H1 (cell line): ENCODE measurements around the gene GDPD1. TPM values are rescaled to one million over a fixed set of nuclear protein-coding genes. Genes with fewer than 3 reads are reported as not detected.

Experiments used
- CTCF ChIA-PET: fragments of 300-600 bp; sonication (Branson Sonifier 250); formaldehyde crosslinking; loops from one replicate; lab custom pipeline; 2021; ENCODE audit not compliant: partially characterized antibody; lab: Charles Lee
- POLR2A ChIA-PET: fragments of 300-600 bp; sonication (Branson Sonifier 250); formaldehyde crosslinking; loops from one replicate; lab custom pipeline; 2021; ENCODE audit warnings: inconsistent platforms; ENCODE audit not compliant: partially characterized antibody; lab: Charles Lee
- DNase-seq, 2 experiments: peaks; one replicate each; pipeline versions ENCODE4 v3.0.0 to v3.0.0-alpha.2; 2010 to 2022; ENCODE audit warnings: low spot score in 2 of 2, low read depth in 1 of 2, mixed read lengths in 1 of 2
- FAIRE-seq: peaks from 2 replicates; lab custom pipeline; 2011; peaks lifted over from hg19 to GRCh38; lab: Jason Lieb, UNC
- H2AFZ ChIP-seq: 2 replicates; pipeline ENCODE4 v1.8.1; 2012; ENCODE audit warnings: low read length, inconsistent platforms
- H2AK5ac ChIP-seq: 2 replicates; pipeline ENCODE4 v1.6.1; 2013; ENCODE audit warnings: low read depth, low read length
- H2BK120ac ChIP-seq: replicated peaks from 2 replicates; pipeline ENCODE3; 2013; ENCODE audit warnings: low read depth, low read length, inconsistent platforms
- H2BK12ac ChIP-seq: 2 replicates; pipeline ENCODE4 v1.6.1; 2013; ENCODE audit warnings: low read depth, low read length
- H2BK15ac ChIP-seq: 2 replicates; pipeline ENCODE4 v1.6.1; 2013; ENCODE audit warnings: low read length
- H2BK20ac ChIP-seq: 2 replicates; pipeline ENCODE4 v1.6.1; 2013; ENCODE audit warnings: low read length
- H2BK5ac ChIP-seq: 2 replicates; pipeline ENCODE4 v1.6.1; 2013; ENCODE audit warnings: low read depth, low read length
- H3K14ac ChIP-seq: 2 replicates; pipeline ENCODE4 v1.6.1; 2013; ENCODE audit warnings: inconsistent platforms; ENCODE audit not compliant: insufficient read length
- H3K18ac ChIP-seq: 2 replicates; pipeline ENCODE4 v1.6.1; 2013; ENCODE audit warnings: low read length; ENCODE audit errors: extremely low read depth
- H3K23ac ChIP-seq: 2 replicates; pipeline ENCODE4 v1.6.1; 2013; ENCODE audit warnings: inconsistent platforms; ENCODE audit not compliant: insufficient read length
- H3K23me2 ChIP-seq: 2 replicates; pipeline ENCODE4 v1.6.1; 2013; ENCODE audit warnings: low read depth, low read length
- H3K27ac ChIP-seq: 2 replicates; pipeline ENCODE4 v1.6.1; 2011; ENCODE audit warnings: low read depth, low read length, inconsistent platforms
- H3K27me3 ChIP-seq, 4 experiments: replicated peaks in 1 of 4; 1 replicate in 1 of 4; 2 replicates in 3 of 4; pipeline versions ENCODE4 v1.6.1 to v1.8.1; 2011 to 2013; ENCODE audit warnings: low read length in 3 of 4, mild to moderate bottlenecking in 3 of 4, inconsistent platforms in 2 of 4, mixed read lengths in 2 of 4, moderate library complexity in 1 of 4; ENCODE audit not compliant: control insufficient read depth in 3 of 4, insufficient read depth in 3 of 4; ENCODE audit errors: extremely low read depth in 1 of 4
- H3K36me3 ChIP-seq, 4 experiments: 2 replicates each; pipeline versions ENCODE4 v1.6.1 to v1.8.1; 2011 to 2013; ENCODE audit warnings: mild to moderate bottlenecking in 4 of 4, low read length in 3 of 4, moderate library complexity in 2 of 4, control low read depth in 1 of 4, inconsistent platforms in 1 of 4; ENCODE audit not compliant: insufficient read depth in 4 of 4, control insufficient read depth in 2 of 4
- H3K4ac ChIP-seq: replicated peaks from 2 replicates; pipeline ENCODE3; 2013; ENCODE audit warnings: low read length, low read depth, mixed read lengths, inconsistent platforms; ENCODE audit not compliant: insufficient read length
- H3K4me1 ChIP-seq, 4 experiments: replicated peaks in 1 of 4; 1 replicate in 1 of 4; 2 replicates in 3 of 4; pipeline versions ENCODE4 v1.6.1 to v1.8.1; 2011 to 2013; ENCODE audit warnings: low read length in 3 of 4, inconsistent platforms in 2 of 4, mixed read lengths in 1 of 4; ENCODE audit not compliant: insufficient read depth in 4 of 4, control insufficient read depth in 3 of 4
- H3K4me2 ChIP-seq, 2 experiments: 2 replicates each; pipeline versions ENCODE4 v1.6.1 to v1.8.1; 2011 to 2013; ENCODE audit warnings: low read depth in 2 of 2, low read length in 2 of 2, control low read depth in 1 of 2, inconsistent platforms in 1 of 2, mild to moderate bottlenecking in 1 of 2; ENCODE audit not compliant: insufficient read depth in 1 of 2
- H3K4me3 ChIP-seq, 4 experiments: fragments of 200-600, 300-600 bp in 1 of 4; sonication (generic), shearing (Covaris generic), sonication (Bioruptor Twin) in 1 of 4; 2 replicates each; pipeline versions ENCODE4 v1.5.1 to v1.8.1; 2011 to 2016; ENCODE audit warnings: low read length in 4 of 4, low read depth in 3 of 4, control low read depth in 2 of 4, inconsistent platforms in 2 of 4, mild to moderate bottlenecking in 2 of 4, mixed read lengths in 1 of 4, moderate library complexity in 1 of 4; ENCODE audit not compliant: insufficient read depth in 2 of 4; ENCODE audit errors: extremely low read depth in 1 of 4
- H3K56ac ChIP-seq: replicated peaks from 2 replicates; pipeline ENCODE3; 2013; ENCODE audit warnings: low read depth, mild to moderate bottlenecking, mixed read lengths, low read length, inconsistent platforms; ENCODE audit not compliant: insufficient read length
- H3K79me1 ChIP-seq: 2 replicates; pipeline ENCODE4 v1.6.1; 2013; ENCODE audit warnings: low read depth, low read length, control low read depth
- H3K79me2 ChIP-seq, 2 experiments: 2 replicates each; pipeline versions ENCODE4 v1.6.1 to v1.8.1; 2012 to 2013; ENCODE audit warnings: low read length in 2 of 2, mild to moderate bottlenecking in 2 of 2, inconsistent platforms in 1 of 2; ENCODE audit not compliant: insufficient read depth in 2 of 2, control insufficient read depth in 1 of 2
- H3K9ac ChIP-seq, 4 experiments: replicated peaks in 1 of 4; 1 replicate in 1 of 4; 2 replicates in 3 of 4; pipeline versions ENCODE4 v1.6.1 to v1.8.1; 2011 to 2013; ENCODE audit warnings: low read depth in 3 of 4, low read length in 3 of 4, control low read depth in 2 of 4, mild to moderate bottlenecking in 2 of 4, moderate library complexity in 2 of 4, inconsistent platforms in 1 of 4; ENCODE audit errors: extremely low read depth in 1 of 4
- H3K9me3 ChIP-seq, 2 experiments: 2 replicates each; pipeline versions ENCODE4 v1.6.1 to v1.8.1; 2012 to 2013; ENCODE audit warnings: mild to moderate bottlenecking in 2 of 2, moderate library complexity in 2 of 2, control low read depth in 1 of 2, inconsistent platforms in 1 of 2, low read depth in 1 of 2, low read length in 1 of 2, mixed read lengths in 1 of 2; ENCODE audit not compliant: insufficient read depth in 2 of 2
- H4K20me1 ChIP-seq, 2 experiments: replicated peaks in 1 of 2; 2 replicates each; pipeline versions ENCODE3 to v1.8.1; 2011 to 2013; ENCODE audit warnings: inconsistent platforms in 2 of 2, low read length in 2 of 2, mild to moderate bottlenecking in 1 of 2; ENCODE audit not compliant: insufficient read depth in 2 of 2, control insufficient read depth in 1 of 2
- H4K5ac ChIP-seq: 2 replicates; pipeline ENCODE4 v1.6.1; 2013; ENCODE audit warnings: low read length, low read depth, mixed read lengths, inconsistent platforms; ENCODE audit not compliant: insufficient read length
- H4K8ac ChIP-seq: 2 replicates; pipeline ENCODE4 v1.8.0; 2013; ENCODE audit warnings: mild to moderate bottlenecking, moderate library complexity, low read length, inconsistent platforms; ENCODE audit not compliant: insufficient read depth; ENCODE audit errors: extremely low read depth
- H4K91ac ChIP-seq: replicated peaks from 2 replicates; pipeline ENCODE3; 2013; ENCODE audit warnings: low read length, mixed read lengths, inconsistent platforms; ENCODE audit not compliant: insufficient read length
- ATF3 ChIP-seq: IDR thresholded peaks from 2 replicates; pipeline ENCODE4 v1.6.1; 2011; ENCODE audit warnings: low read depth, mild to moderate bottlenecking, low read length; ENCODE audit not compliant: insufficient read depth
- BACH1 ChIP-seq: IDR thresholded peaks from 2 replicates; pipeline ENCODE4 v1.6.1; 2012; ENCODE audit warnings: low read length, improper control_type of control experiment
- CBX5 ChIP-seq: fragments of 300-800, 300-1000 bp; sonication (generic); IDR thresholded peaks from 2 replicates; pipeline ENCODE4 v1.7.1; 2016; ENCODE audit warnings: antibody characterized with exemption, low read length, low read depth
- CEBPB ChIP-seq: IDR thresholded peaks from 2 replicates; pipeline ENCODE4 v1.6.1; 2012; ENCODE audit warnings: low read depth, low read length
- CTBP2 ChIP-seq: IDR thresholded peaks from 2 replicates; pipeline ENCODE4 v1.7.0; 2011; ENCODE audit warnings: borderline replicate concordance, mild to moderate bottlenecking, moderate library complexity, mixed read lengths, low read length; ENCODE audit not compliant: insufficient read depth, insufficient read length
- EGR1 ChIP-seq: IDR thresholded peaks from 2 replicates; pipeline ENCODE4 v1.6.1; 2011; ENCODE audit warnings: low read depth, low read length, borderline replicate concordance
- GABPA ChIP-seq: IDR thresholded peaks from 2 replicates; pipeline ENCODE4 v1.6.1; 2011; ENCODE audit warnings: mild to moderate bottlenecking, low read length, moderate library complexity, borderline replicate concordance; ENCODE audit not compliant: insufficient read depth
- GTF2F1 ChIP-seq: IDR thresholded peaks from 2 replicates; pipeline ENCODE4 v1.6.1; 2012; ENCODE audit warnings: low read depth, low read length, improper control_type of control experiment, borderline replicate concordance
- JUND ChIP-seq: IDR thresholded peaks from 2 replicates; pipeline ENCODE4 v1.6.1; 2011; ENCODE audit warnings: mild to moderate bottlenecking, improper control_type of control experiment, low read length
- POLR2AphosphoS5 ChIP-seq: IDR thresholded peaks from 2 replicates; pipeline ENCODE4 v1.6.1; 2011; ENCODE audit warnings: low read depth, low read length
- POU5F1 ChIP-seq: IDR thresholded peaks from 2 replicates; pipeline ENCODE4 v1.6.1; 2011; ENCODE audit warnings: low read depth, mild to moderate bottlenecking, low read length, moderate library complexity
- RBBP5 ChIP-seq: IDR thresholded peaks from 2 replicates; pipeline ENCODE4 v1.7.1; 2012; ENCODE audit warnings: low read depth, mild to moderate bottlenecking, inconsistent platforms, low read length, moderate library complexity, borderline replicate concordance
- SIRT6 ChIP-seq: IDR thresholded peaks from one replicate; pipeline ENCODE4 v1.7.1; 2012; ENCODE audit warnings: low read length, inconsistent platforms
- SP1 ChIP-seq: IDR thresholded peaks from 2 replicates; pipeline ENCODE4 v1.6.1; 2011; ENCODE audit warnings: low read depth, low read length
- SP4 ChIP-seq: IDR thresholded peaks from 2 replicates; pipeline ENCODE4 v1.6.1; 2012; ENCODE audit warnings: low read length, inconsistent platforms
- TCF12 ChIP-seq: IDR thresholded peaks from 2 replicates; pipeline ENCODE4 v1.6.1; 2011; ENCODE audit warnings: low read depth, mild to moderate bottlenecking, low read length
- WGBS, 2 experiments: shearing (Covaris generic) in 1 of 2; methylation state at CpG; one replicate each; pipeline versions ENCODE4 v1.1.6 to v1.1.7; 2013 to 2015; ENCODE audit warnings: low lambda C conversion rate in 2 of 2, mixed read lengths in 2 of 2, inconsistent platforms in 1 of 2, low coverage in 1 of 2, missing lambda C conversion rate in 1 of 2; ENCODE audit not compliant: insufficient replicate concordance in 2 of 2, insufficient coverage in 1 of 2, insufficient read length in 1 of 2; ENCODE audit errors: extremely low coverage in 1 of 2, missing lambda C conversion rate in 1 of 2; 5-methylcytosine and 5-hydroxymethylcytosine counted together
- polyA plus RNA-seq, 7 experiments: library from polyadenylated mRNA; depleted of rRNA in 3 of 7; stranded (reverse) in 5 of 7; unstranded in 2 of 7; fragments of >200 nt in 5 of 7; fragments of 200-250 nt in 2 of 7; gene quantifications; 1 replicate in 5 of 7; 2 replicates in 1 of 7; 4 replicates in 1 of 7; pipeline versions ENCODE4 v1.2.1 to v1.2.3, GENCODE V29; 2011 to 2013; ENCODE audit warnings: missing spikeins in 2 of 7, mixed read lengths in 2 of 7
- total RNA-seq: library from RNA; stranded (reverse); fragmentation: NEBNext Ultra II Directional; extraction: Animal tissue kit (Norgen Biotek cat#: 25700); gene quantifications from 2 replicates; pipeline ENCODE4 v1.2.1, GENCODE V29; 2021

Gene GDPD1
- total and polyA plus RNA-seq, 2 of the 8 experiments (the other 6 are each of a cell fraction or from before 2014, with no cell fraction given): 3.2 to 7.7 TPM

DNA sequence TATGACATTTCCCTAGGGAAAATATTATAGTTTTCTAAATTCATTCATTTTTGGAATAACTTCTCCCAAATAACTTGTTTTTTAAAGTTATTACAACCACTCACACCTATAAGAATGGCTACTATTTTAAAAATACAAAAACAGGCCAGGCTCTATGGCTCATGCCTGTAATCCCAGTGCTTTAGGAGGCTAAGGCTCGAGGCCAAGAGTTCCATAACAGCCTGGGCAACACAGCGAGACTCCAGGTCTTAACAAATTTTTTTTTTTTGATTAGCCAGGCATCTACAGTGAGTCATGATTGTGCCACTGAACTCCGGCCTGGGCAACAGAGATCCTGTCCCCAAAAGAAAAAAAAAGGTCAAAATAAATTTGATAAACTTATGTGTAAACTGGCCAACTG is 67.6 kb downstream of the GDPD1 start:
- WGBS, 2 experiments: 92% methylated on average over 3 of the region's 3 CpGs; no CpG with 5 or more reads in 1 of the 2 experiments
- Histone ChIP-seq H3K9ac (no peak overlapping the region), H2BK5ac (no peak overlapping the region), H3K79me1 (no peaks in the 10 kb centered on the region), H3K4me1 (peaks cover 0 to 6% (median 2%) of the 10 kb centered on the region in 4 experiments; a peak in 4 of 7 replicates), H2BK20ac (no peak overlapping the region), H3K14ac (no peak overlapping the region), H3K23ac (no peak overlapping the region), H3K18ac (no peak overlapping the region), H4K20me1 (no peaks in the 10 kb centered on the region), H2AK5ac (no peak overlapping the region), H2BK120ac (no peak overlapping the region), H3K4me2 (no peak overlapping the region), H2AFZ (no peak overlapping the region), H2BK12ac (no peak overlapping the region), H3K4me3 (no peak overlapping the region), H3K23me2 (no peaks in the 10 kb centered on the region), H4K91ac (no peak overlapping the region), H3K79me2 (no peaks in the 10 kb centered on the region), H3K9me3 (no peaks in the 10 kb centered on the region), H3K27ac (no peak overlapping the region), H4K5ac (no peak overlapping the region), H4K8ac (no peak overlapping the region), H3K27me3 (no peaks in the 10 kb centered on the region), H2BK15ac (no peak overlapping the region), H3K56ac (no peak overlapping the region), H3K36me3 (no peaks in the 10 kb centered on the region), H3K4ac (no peak overlapping the region)
- ChIA-PET POLR2A (no interaction called here), CTCF (no interaction called here)
- FAIRE-seq (no peak), DNase-seq (no peak)
- TF ChIP-seq SIRT6 (no peak), CTBP2 (no peak), RBBP5 (no peak), POU5F1 (no peak), EGR1 (no peak), CBX5 (no peak), BACH1 (no peak), SP1 (no peak), POLR2AphosphoS5 (no peak), ATF3 (no peak), TCF12 (no peak), CEBPB (no peak), JUND (no peak), GTF2F1 (no peak), SP4 (no peak), GABPA (no peak)
